HepG2 (cell line): ENCODE data around the gene C5orf34. TPM values are rescaled to one million over a fixed set of nuclear protein-coding genes. Genes with fewer than 3 reads are reported as not detected.

Source experiments
- AHR ChIP-seq: IDR thresholded peaks from 2 replicates; pipeline ENCODE4 v1.6.1; 2018; ENCODE audit warnings: missing genetic modification reagents, missing compliant biosample characterization
- DBP ChIP-seq: sonication (generic); formaldehyde crosslinking; IDR thresholded peaks from 2 replicates; pipeline ENCODE4 v1.4.0; 2020; ENCODE audit warnings: missing genetic modification reagents; ENCODE audit errors: not compliant biosample characterization
- ETS1 ChIP-seq: sonication (generic); formaldehyde crosslinking; IDR thresholded peaks from 2 replicates; pipeline ENCODE4 v1.4.0; 2020; ENCODE audit warnings: missing genetic modification reagents
- FOXP1 ChIP-seq, 2 experiments: fragments of 450-650 bp in 1 of 2; IDR thresholded peaks; 2 replicates each; pipeline ENCODE4 v1.6.1; 2017 to 2018; ENCODE audit warnings: antibody characterized with exemption in 1 of 2
- KAT8 ChIP-seq: IDR thresholded peaks from 2 replicates; pipeline ENCODE4 v1.6.1; 2016; ENCODE audit warnings: missing genetic modification reagents, missing compliant biosample characterization
- MTERF4 ChIP-seq: sonication (generic); formaldehyde crosslinking; IDR thresholded peaks from 2 replicates; pipeline ENCODE4 v1.8.0; 2023; ENCODE audit warnings: mild to moderate bottlenecking, missing genetic modification reagents
- POLR2AphosphoS2 ChIP-seq: IDR thresholded peaks from 2 replicates; pipeline ENCODE4 v1.6.1; 2011; ENCODE audit warnings: low read depth, low read length, improper control_type of control experiment
- SALL2 ChIP-seq: sonication (generic); formaldehyde crosslinking; IDR thresholded peaks from 2 replicates; pipeline ENCODE4 v1.8.1; 2023; ENCODE audit warnings: mild to moderate bottlenecking, missing genetic modification reagents, inconsistent platforms
- SUZ12 ChIP-seq: fragments of 150-350 bp; IDR thresholded peaks from 2 replicates; pipeline ENCODE4 v1.6.1; 2014; ENCODE audit warnings: low read depth, low read length
- TGIF2 ChIP-seq: IDR thresholded peaks from 2 replicates; pipeline ENCODE4 v1.6.1; 2016; ENCODE audit warnings: control low read depth, missing compliant biosample characterization
- U2AF2 ChIP-seq: fragments of 200-400 bp; formaldehyde crosslinking; IDR thresholded peaks from 2 replicates; pipeline ENCODE4 v1.6.1; 2017; ENCODE audit warnings: low read depth, mild to moderate bottlenecking, low read length
- ZBTB7B ChIP-seq: sonication (generic); formaldehyde crosslinking; IDR thresholded peaks from 2 replicates; pipeline ENCODE4 v1.4.0; 2020; ENCODE audit warnings: missing genetic modification reagents
- ZNF136 ChIP-seq: sonication (generic); formaldehyde crosslinking; IDR thresholded peaks from 2 replicates; pipeline ENCODE4 v1.8.1; 2022; ENCODE audit warnings: low read depth, mild to moderate bottlenecking, moderate library complexity, missing genetic modification reagents
- ZNF432 ChIP-seq: sonication (generic); formaldehyde crosslinking; IDR thresholded peaks from 2 replicates; pipeline ENCODE4 v1.5.0; 2020; ENCODE audit warnings: missing genetic modification reagents, mild to moderate bottlenecking, borderline replicate concordance
- ZNF484 ChIP-seq: sonication (generic); formaldehyde crosslinking; IDR thresholded peaks from 2 replicates; pipeline ENCODE4 v1.5.1; 2020; ENCODE audit warnings: mild to moderate bottlenecking, low read depth, missing genetic modification reagents, borderline replicate concordance
- ZNF562 ChIP-seq: sonication (generic); formaldehyde crosslinking; IDR thresholded peaks from 2 replicates; pipeline ENCODE4 v1.8.0; 2022; ENCODE audit warnings: missing genetic modification reagents, borderline replicate concordance
- ZNF589 ChIP-seq: sonication (generic); formaldehyde crosslinking; conservative IDR thresholded peaks from 2 replicates; pipeline ENCODE4 v1.8.0; 2022; ENCODE audit warnings: mild to moderate bottlenecking, moderate library complexity, missing genetic modification reagents
- ZNF678 ChIP-seq: sonication (generic); formaldehyde crosslinking; IDR thresholded peaks from 2 replicates; pipeline ENCODE4 v1.4.0; 2020; ENCODE audit warnings: mild to moderate bottlenecking, missing genetic modification reagents
- ZNF703 ChIP-seq: sonication (generic); formaldehyde crosslinking; IDR thresholded peaks from 2 replicates; pipeline ENCODE4 v1.5.1; 2020; ENCODE audit warnings: missing genetic modification reagents, mild to moderate bottlenecking, moderate library complexity, borderline replicate concordance
- ZNF761 ChIP-seq: sonication (generic); formaldehyde crosslinking; conservative IDR thresholded peaks from 2 replicates; pipeline ENCODE4 v1.4.0; 2020; ENCODE audit warnings: mild to moderate bottlenecking, missing genetic modification reagents
- ZSCAN5A ChIP-seq: sonication (generic); formaldehyde crosslinking; IDR thresholded peaks from 2 replicates; pipeline ENCODE4 v1.8.0; 2022; ENCODE audit warnings: mild to moderate bottlenecking, missing genetic modification reagents, borderline replicate concordance
- polyA plus RNA-seq, 8 experiments: library from polyadenylated mRNA; depleted of rRNA in 3 of 8; stranded (reverse) in 7 of 8; unstranded in 1 of 8; fragments of >200 nt; fragmentation: Illumina TruSeq in 4 of 8; extraction: Trizol in 4 of 8; gene quantifications; 2 replicates each; pipeline versions ENCODE4 v1.2.1 to v1.2.3, GENCODE V29; 2011 to 2016; ENCODE audit warnings: low read depth in 4 of 8, missing spikeins in 1 of 8, mixed read lengths in 1 of 8; ENCODE audit not compliant: insufficient read depth in 1 of 8
- total RNA-seq, 5 experiments: library from RNA; depleted of rRNA; stranded (reverse); fragments of >200 nt; fragmentation: Illumina TruSeq; extraction: Trizol; gene quantifications; 2 replicates each; pipeline ENCODE4 v1.2.3, GENCODE V29; 2016; ENCODE audit warnings: low read depth in 1 of 5
- TF ChIP-seq, protein P1 (sequence below): fragments of 450-650 bp; IDR thresholded peaks from 2 replicates; pipeline ENCODE4 v1.6.1; 2017
- TF ChIP-seq, protein P2 (sequence below): sonication (generic); formaldehyde crosslinking; IDR thresholded peaks from 2 replicates; pipeline ENCODE4 v1.5.0; 2020; ENCODE audit warnings: missing genetic modification reagents, mild to moderate bottlenecking, borderline replicate concordance

The C5orf34 gene
- total and polyA plus RNA-seq, 2 of the 13 experiments (the other 11 are each of a cell fraction or from before 2014, with no cell fraction given): 3.2 to 6.4 TPM

DNA sequence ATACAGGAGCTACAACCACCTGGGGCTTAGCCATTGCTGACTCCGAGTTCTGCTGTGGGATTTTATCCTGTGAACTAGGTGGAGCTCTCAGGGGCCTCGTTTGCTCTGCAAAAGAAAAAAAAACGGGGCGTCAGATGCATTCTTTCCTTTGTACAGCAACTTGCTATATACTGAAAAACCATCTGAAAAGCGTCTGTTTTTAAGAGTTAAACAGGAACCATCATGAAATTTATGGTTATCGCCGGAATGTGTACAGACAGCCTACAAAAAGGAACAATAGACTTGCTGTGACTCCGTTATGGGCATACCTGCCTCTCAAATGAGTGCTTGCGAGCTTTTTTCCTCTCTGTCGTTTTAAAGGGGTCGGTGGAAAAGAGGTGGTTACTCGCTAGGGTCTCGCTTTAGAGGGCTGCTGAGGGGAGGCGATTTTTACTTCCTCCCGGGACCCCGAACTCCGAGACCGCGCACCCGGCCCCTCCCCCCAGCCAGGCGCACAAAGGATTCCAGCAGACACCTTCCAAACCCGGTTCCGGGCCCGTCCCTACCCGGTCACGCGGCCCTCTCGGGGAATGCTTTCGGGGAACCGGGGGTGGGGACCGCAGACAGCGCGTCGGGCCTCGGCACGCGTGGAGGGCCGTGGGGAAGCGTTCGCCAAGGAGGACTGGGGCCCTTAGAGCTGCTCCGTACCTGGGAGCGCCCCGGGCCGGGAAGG, 41.1 kb upstream of the C5orf34 start (continued):
- TF ChIP-seq ZNF562 (CRISPR knock-in tag) (no peak), SALL2 (CRISPR knock-in tag) (no peak), SUZ12 (no peak), ZNF432 (CRISPR knock-in tag) (no peak), DBP (CRISPR knock-in tag) (no peak), ZSCAN5A (CRISPR knock-in tag) (no peak), AHR (CRISPR knock-in tag) (0 out of 2 replicates have a peak, but pooled peaks have one; percentile 18), ZNF703 (no peak), KAT8 (CRISPR knock-in tag) (no peak; the same call in 1 of the 2 replicates), ZNF678 (0 out of 2 replicates have a peak, but pooled peaks have one; percentile 37), ZNF589 (CRISPR knock-in tag) (no peak), ETS1 (CRISPR knock-in tag) (0 out of 2 replicates have a peak, but pooled peaks have one; percentile 4), ZNF484 (CRISPR knock-in tag) (no peak), ZBTB7B (CRISPR knock-in tag) (no peak), U2AF2 (no peak), POLR2AphosphoS2 (no peak), ZNF761 (CRISPR knock-in tag) (no peak), MTERF4 (CRISPR knock-in tag) (no peak), TGIF2 (CRISPR knock-in tag) (no peak), FOXP1 (IDR thresholded peaks at IDR 0.05) (no peak), FOXP1 (CRISPR knock-in tag; IDR thresholded peaks at IDR 0.05) (no peak), ZNF136 (no peak)
- TF ChIP-seq, protein P1, sequence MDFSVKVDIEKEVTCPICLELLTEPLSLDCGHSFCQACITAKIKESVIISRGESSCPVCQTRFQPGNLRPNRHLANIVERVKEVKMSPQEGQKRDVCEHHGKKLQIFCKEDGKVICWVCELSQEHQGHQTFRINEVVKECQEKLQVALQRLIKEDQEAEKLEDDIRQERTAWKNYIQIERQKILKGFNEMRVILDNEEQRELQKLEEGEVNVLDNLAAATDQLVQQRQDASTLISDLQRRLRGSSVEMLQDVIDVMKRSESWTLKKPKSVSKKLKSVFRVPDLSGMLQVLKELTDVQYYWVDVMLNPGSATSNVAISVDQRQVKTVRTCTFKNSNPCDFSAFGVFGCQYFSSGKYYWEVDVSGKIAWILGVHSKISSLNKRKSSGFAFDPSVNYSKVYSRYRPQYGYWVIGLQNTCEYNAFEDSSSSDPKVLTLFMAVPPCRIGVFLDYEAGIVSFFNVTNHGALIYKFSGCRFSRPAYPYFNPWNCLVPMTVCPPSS: no peak
- TF ChIP-seq, protein P2, sequence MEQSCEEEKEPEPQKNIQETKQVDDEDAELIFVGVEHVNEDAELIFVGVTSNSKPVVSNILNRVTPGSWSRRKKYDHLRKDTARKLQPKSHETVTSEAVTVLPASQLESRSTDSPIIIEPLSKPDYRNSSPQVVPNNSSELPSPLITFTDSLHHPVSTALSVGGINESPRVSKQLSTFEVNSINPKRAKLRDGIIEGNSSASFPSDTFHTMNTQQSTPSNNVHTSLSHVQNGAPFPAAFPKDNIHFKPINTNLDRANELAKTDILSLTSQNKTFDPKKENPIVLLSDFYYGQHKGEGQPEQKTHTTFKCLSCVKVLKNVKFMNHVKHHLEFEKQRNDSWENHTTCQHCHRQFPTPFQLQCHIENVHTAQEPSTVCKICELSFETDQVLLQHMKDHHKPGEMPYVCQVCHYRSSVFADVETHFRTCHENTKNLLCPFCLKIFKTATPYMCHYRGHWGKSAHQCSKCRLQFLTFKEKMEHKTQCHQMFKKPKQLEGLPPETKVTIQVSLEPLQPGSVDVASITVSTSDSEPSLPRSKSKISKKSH (CRISPR knock-in tag): no peak
